K562 (cell line): ENCODE measurements around the gene NAP1L1.

Experiments used
- DDX20 ChIP-seq: fragments of 450-650 bp; IDR thresholded peaks from 2 replicates; pipeline ENCODE4 v1.6.1; 2016; ENCODE audit warnings: missing genetic modification characterization, low read depth, mild to moderate bottlenecking, missing compliant biosample characterization, moderate library complexity
- E2F3 ChIP-seq: fragments of 250-450 bp; sonication (Bioruptor Pico); IDR thresholded peaks from 2 replicates; pipeline ENCODE4 v1.4.0; 2020; ENCODE audit warnings: mild to moderate bottlenecking
- EZH2 ChIP-seq: IDR thresholded peaks from 2 replicates; pipeline ENCODE4 v1.6.1; 2012; ENCODE audit warnings: low read depth, mild to moderate bottlenecking, inconsistent platforms, low read length, borderline replicate concordance
- HEY1 ChIP-seq: fragments of 250-450 bp; sonication (Bioruptor Pico); IDR thresholded peaks from 2 replicates; pipeline ENCODE4 v1.5.0; 2020; ENCODE audit warnings: mild to moderate bottlenecking, moderate library complexity, borderline replicate concordance
- JUND ChIP-seq, 2 experiments: IDR thresholded peaks; 2 replicates in 1 of 2; 3 replicates in 1 of 2; pipeline ENCODE4 v1.6.1; 2011; ENCODE audit warnings: borderline replicate concordance in 2 of 2, low read depth in 2 of 2, low read length in 2 of 2, improper control_type of control experiment in 1 of 2, missing biosample characterization in 1 of 2, missing genetic modification characterization in 1 of 2, missing genetic modification reagents in 1 of 2
- PCBP2 ChIP-seq: fragments of 200-400 bp; formaldehyde crosslinking; IDR thresholded peaks from 2 replicates; pipeline ENCODE4 v1.6.1; 2018; ENCODE audit warnings: low read length, low read depth, mild to moderate bottlenecking, moderate library complexity; ENCODE audit not compliant: poor library complexity, severe bottlenecking
- POLR2AphosphoS5 ChIP-seq: IDR thresholded peaks from 2 replicates; pipeline ENCODE4 v1.6.1; 2011; ENCODE audit warnings: mild to moderate bottlenecking, low read depth, low read length, moderate library complexity; ENCODE audit not compliant: control insufficient read depth, insufficient read depth
- SIN3A ChIP-seq, 2 experiments: fragments of 150-350 bp in 1 of 2; IDR thresholded peaks; 2 replicates each; pipeline ENCODE4 v1.6.1; 2011 to 2016; ENCODE audit warnings: borderline replicate concordance in 2 of 2, low read depth in 2 of 2, low read length in 2 of 2, mild to moderate bottlenecking in 2 of 2, moderate library complexity in 2 of 2; ENCODE audit not compliant: control insufficient read depth in 1 of 2
- SMC3 ChIP-seq: conservative IDR thresholded peaks from 2 replicates; pipeline ENCODE4 v1.6.1; 2011; ENCODE audit warnings: low read depth, low read length, improper control_type of control experiment; ENCODE audit not compliant: insufficient read depth
- TF ChIP-seq, protein P1 (sequence below), 3 experiments: IDR thresholded peaks in 2 of 3; conservative IDR thresholded peaks in 1 of 3; 2 replicates each; pipeline ENCODE4 v1.5.1; 2011 to 2012; ENCODE audit warnings: low read length in 3 of 3, mild to moderate bottlenecking in 3 of 3, control low read depth in 2 of 3, improper control_type of control experiment in 1 of 3, inconsistent platforms in 1 of 3, low read depth in 1 of 3, mixed read lengths in 1 of 3, moderate library complexity in 1 of 3; ENCODE audit not compliant: insufficient read depth in 2 of 3
- TF ChIP-seq, protein P2 (sequence below): fragments of 250-450 bp; sonication (Bioruptor Pico); IDR thresholded peaks from 2 replicates; pipeline ENCODE4 v1.4.0; 2020; ENCODE audit warnings: mild to moderate bottlenecking, moderate library complexity
- TF ChIP-seq, protein P3 (sequence below), 2 experiments: fragments of 450-650 bp; IDR thresholded peaks; 2 replicates each; pipeline ENCODE4 v1.6.1; 2016

DNA sequence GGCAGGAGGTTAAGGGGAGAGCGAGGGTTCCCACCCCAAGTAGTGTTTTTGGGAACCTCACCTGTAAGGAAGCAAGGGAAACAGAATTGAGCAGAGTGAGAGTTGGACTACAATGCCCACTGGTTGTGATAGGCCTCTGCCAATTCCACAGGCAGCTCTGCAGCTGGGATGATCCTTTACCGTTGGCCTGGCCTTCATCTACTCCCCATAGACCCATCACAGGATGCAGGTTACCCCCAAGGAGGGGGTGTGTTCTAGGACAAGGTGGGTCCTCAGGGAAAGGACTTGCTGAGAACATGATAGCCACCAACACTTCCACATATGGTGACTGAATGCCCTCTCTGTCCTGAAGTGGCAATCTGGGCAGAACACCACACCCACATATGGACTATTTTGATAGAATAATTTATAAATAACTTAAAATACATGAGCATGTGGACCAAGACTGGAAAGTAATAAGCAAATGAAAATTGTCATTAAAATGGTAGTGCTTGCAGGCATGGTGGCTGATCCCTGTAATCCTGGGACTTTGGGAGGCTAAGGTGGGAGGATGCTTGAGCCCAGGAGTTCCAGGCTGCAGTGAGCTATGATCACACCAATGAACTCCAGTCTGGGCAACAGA is 61.3 kb downstream of the NAP1L1 start:
- TF ChIP-seq DDX20 (tag), result no peak
- TF ChIP-seq, protein P1, sequence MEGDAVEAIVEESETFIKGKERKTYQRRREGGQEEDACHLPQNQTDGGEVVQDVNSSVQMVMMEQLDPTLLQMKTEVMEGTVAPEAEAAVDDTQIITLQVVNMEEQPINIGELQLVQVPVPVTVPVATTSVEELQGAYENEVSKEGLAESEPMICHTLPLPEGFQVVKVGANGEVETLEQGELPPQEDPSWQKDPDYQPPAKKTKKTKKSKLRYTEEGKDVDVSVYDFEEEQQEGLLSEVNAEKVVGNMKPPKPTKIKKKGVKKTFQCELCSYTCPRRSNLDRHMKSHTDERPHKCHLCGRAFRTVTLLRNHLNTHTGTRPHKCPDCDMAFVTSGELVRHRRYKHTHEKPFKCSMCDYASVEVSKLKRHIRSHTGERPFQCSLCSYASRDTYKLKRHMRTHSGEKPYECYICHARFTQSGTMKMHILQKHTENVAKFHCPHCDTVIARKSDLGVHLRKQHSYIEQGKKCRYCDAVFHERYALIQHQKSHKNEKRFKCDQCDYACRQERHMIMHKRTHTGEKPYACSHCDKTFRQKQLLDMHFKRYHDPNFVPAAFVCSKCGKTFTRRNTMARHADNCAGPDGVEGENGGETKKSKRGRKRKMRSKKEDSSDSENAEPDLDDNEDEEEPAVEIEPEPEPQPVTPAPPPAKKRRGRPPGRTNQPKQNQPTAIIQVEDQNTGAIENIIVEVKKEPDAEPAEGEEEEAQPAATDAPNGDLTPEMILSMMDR (IDR thresholded peaks at IDR 0.05 in 2 of 3, conservative IDR thresholded peaks at IDR 0.05 in 1 of 3; ENCODE audit: insufficient read depth in 2 of 3, low read depth in 1 of 3, low read length in 3 of 3), result no peak
- no peak for TF ChIP-seq E2F3 (CRISPR knock-in tag)
- no peak for TF ChIP-seq POLR2AphosphoS5
- no peak for TF ChIP-seq JUND (IDR thresholded peaks at IDR 0.05; ENCODE audit: borderline replicate concordance, low read depth, low read length)
- TF ChIP-seq JUND (tag; IDR thresholded peaks at IDR 0.05; ENCODE audit: borderline replicate concordance, low read depth, low read length), result no peak
- no peak for TF ChIP-seq EZH2
- TF ChIP-seq HEY1 (CRISPR knock-in tag), result no peak
- TF ChIP-seq SIN3A (IDR thresholded peaks at IDR 0.05; ENCODE audit: borderline replicate concordance in 2 of 2, control insufficient read depth in 1 of 2, low read depth in 2 of 2, low read length in 2 of 2), result no peak
- TF ChIP-seq, protein P2, sequence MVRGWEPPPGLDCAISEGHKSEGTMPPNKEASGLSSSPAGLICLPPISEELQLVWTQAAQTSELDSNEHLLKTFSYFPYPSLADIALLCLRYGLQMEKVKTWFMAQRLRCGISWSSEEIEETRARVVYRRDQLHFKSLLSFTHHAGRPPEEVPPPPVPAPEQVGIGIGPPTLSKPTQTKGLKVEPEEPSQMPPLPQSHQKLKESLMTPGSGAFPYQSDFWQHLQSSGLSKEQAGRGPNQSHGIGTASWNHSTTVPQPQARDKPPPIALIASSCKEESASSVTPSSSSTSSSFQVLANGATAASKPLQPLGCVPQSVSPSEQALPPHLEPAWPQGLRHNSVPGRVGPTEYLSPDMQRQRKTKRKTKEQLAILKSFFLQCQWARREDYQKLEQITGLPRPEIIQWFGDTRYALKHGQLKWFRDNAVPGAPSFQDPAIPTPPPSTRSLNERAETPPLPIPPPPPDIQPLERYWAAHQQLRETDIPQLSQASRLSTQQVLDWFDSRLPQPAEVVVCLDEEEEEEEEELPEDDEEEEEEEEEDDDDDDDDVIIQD (CRISPR knock-in tag), result no peak
- TF ChIP-seq SMC3, result no peak
- TF ChIP-seq, protein P3, sequence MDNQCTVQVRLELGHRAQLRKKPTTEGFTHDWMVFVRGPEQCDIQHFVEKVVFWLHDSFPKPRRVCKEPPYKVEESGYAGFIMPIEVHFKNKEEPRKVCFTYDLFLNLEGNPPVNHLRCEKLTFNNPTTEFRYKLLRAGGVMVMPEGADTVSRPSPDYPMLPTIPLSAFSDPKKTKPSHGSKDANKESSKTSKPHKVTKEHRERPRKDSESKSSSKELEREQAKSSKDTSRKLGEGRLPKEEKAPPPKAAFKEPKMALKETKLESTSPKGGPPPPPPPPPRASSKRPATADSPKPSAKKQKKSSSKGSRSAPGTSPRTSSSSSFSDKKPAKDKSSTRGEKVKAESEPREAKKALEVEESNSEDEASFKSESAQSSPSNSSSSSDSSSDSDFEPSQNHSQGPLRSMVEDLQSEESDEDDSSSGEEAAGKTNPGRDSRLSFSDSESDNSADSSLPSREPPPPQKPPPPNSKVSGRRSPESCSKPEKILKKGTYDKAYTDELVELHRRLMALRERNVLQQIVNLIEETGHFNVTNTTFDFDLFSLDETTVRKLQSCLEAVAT (IDR thresholded peaks at IDR 0.05), result no peak
- no peak for TF ChIP-seq PCBP2
